Panc1 (cell line): Measurements from ENCODE around the gene SAA4.

Experiments used
- POLR2AphosphoS5 ChIP-seq: IDR thresholded peaks from 2 replicates; pipeline ENCODE4 v1.6.1; 2012; ENCODE audit warnings: mild to moderate bottlenecking, low read depth, low read length, moderate library complexity
- SIN3A ChIP-seq: IDR thresholded peaks from 2 replicates; pipeline ENCODE4 v1.6.1; 2012; ENCODE audit warnings: low read depth, mild to moderate bottlenecking, low read length, moderate library complexity, borderline replicate concordance; ENCODE audit not compliant: insufficient read depth
- TCF7L2 ChIP-seq: IDR thresholded peaks from 2 replicates; pipeline ENCODE4 v1.6.1; 2011; ENCODE audit warnings: mild to moderate bottlenecking, low read depth, low read length, inconsistent platforms
- TF ChIP-seq, protein P1 (sequence below): fragments of 450-650 bp; IDR thresholded peaks from 2 replicates; pipeline ENCODE4 v1.5.1; 2017; ENCODE audit warnings: mild to moderate bottlenecking
- TF ChIP-seq, protein P2 (sequence below), 2 experiments: IDR thresholded peaks; 2 replicates each; pipeline ENCODE4 v1.6.1; 2011 to 2012; ENCODE audit warnings: low read depth in 2 of 2, control low read depth in 1 of 2, low read length in 1 of 2, mild to moderate bottlenecking in 1 of 2, moderate library complexity in 1 of 2; ENCODE audit not compliant: insufficient read depth in 1 of 2

DNA sequence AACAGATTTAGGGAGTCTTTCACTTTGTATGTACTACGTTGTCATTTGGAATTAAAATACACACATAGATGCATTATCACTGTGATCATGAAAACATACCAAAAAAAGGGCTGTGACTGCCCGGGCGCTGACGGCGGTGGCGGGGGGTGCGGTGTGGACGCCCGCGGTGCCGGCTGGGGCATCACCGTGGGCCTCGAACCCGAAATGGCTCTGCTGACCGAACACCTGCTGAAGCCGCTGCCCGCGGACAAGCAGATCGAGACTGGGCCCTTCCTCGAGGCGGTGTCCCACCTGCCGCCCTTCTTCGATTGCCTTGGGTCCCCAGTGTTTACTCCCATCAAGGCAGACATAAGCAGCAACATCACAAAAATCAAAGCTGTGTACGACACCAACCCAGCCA is 47.8 kb downstream of the SAA4 start:
- TF ChIP-seq, protein P1, sequence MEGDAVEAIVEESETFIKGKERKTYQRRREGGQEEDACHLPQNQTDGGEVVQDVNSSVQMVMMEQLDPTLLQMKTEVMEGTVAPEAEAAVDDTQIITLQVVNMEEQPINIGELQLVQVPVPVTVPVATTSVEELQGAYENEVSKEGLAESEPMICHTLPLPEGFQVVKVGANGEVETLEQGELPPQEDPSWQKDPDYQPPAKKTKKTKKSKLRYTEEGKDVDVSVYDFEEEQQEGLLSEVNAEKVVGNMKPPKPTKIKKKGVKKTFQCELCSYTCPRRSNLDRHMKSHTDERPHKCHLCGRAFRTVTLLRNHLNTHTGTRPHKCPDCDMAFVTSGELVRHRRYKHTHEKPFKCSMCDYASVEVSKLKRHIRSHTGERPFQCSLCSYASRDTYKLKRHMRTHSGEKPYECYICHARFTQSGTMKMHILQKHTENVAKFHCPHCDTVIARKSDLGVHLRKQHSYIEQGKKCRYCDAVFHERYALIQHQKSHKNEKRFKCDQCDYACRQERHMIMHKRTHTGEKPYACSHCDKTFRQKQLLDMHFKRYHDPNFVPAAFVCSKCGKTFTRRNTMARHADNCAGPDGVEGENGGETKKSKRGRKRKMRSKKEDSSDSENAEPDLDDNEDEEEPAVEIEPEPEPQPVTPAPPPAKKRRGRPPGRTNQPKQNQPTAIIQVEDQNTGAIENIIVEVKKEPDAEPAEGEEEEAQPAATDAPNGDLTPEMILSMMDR = no peak
- TF ChIP-seq TCF7L2 (no peak), POLR2AphosphoS5 (no peak), SIN3A (no peak)
- TF ChIP-seq, protein P2, sequence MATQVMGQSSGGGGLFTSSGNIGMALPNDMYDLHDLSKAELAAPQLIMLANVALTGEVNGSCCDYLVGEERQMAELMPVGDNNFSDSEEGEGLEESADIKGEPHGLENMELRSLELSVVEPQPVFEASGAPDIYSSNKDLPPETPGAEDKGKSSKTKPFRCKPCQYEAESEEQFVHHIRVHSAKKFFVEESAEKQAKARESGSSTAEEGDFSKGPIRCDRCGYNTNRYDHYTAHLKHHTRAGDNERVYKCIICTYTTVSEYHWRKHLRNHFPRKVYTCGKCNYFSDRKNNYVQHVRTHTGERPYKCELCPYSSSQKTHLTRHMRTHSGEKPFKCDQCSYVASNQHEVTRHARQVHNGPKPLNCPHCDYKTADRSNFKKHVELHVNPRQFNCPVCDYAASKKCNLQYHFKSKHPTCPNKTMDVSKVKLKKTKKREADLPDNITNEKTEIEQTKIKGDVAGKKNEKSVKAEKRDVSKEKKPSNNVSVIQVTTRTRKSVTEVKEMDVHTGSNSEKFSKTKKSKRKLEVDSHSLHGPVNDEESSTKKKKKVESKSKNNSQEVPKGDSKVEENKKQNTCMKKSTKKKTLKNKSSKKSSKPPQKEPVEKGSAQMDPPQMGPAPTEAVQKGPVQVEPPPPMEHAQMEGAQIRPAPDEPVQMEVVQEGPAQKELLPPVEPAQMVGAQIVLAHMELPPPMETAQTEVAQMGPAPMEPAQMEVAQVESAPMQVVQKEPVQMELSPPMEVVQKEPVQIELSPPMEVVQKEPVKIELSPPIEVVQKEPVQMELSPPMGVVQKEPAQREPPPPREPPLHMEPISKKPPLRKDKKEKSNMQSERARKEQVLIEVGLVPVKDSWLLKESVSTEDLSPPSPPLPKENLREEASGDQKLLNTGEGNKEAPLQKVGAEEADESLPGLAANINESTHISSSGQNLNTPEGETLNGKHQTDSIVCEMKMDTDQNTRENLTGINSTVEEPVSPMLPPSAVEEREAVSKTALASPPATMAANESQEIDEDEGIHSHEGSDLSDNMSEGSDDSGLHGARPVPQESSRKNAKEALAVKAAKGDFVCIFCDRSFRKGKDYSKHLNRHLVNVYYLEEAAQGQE (IDR thresholded peaks at IDR 0.05; ENCODE audit: insufficient read depth in 1 of 2, low read depth in 2 of 2, low read length in 1 of 2) = no peak
